Measurements from ENCODE around the gene RAB1A.

DNA sequence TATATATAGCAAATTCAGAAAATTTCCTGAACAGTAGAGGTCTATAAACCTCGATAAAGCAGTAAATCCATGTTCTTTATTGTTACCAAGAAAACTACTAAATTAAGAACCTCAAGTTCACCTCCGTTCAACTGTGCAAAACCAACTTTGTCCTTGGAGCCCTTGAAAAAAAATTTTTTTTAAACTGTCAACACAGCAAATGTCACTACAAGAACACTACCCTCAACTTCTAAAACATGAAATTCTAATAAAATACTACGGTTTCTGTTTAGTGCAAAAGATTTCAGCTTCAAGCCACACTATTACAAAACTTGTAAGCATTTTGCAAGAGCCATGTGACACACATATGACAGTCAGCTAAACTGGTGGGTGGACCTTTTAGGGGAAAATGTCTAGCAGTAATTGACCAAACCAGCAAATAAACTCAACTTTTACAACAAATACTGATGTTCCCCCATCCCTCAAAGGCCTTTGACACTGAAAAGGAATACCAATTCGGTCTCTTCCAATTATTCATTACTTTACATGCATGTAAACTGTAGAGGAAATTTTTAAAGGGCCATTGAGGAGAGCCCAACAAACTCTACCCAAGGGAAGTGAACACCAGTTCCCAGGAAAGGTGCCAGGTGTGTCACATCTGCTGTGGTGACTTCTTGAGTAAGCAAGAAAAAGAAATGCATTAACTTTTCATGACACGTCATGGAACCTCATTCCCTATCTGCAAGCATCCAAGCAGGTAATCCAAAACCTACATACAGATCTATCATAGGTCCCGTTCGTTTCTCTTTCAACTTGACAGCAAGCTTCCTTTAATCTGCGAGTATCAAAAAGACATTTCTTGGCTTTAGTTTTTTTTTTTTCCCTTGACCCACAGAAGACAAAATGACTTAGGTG is 1.4 kb downstream of the RAB1A start:
- TF ChIP-seq, protein P1, sequence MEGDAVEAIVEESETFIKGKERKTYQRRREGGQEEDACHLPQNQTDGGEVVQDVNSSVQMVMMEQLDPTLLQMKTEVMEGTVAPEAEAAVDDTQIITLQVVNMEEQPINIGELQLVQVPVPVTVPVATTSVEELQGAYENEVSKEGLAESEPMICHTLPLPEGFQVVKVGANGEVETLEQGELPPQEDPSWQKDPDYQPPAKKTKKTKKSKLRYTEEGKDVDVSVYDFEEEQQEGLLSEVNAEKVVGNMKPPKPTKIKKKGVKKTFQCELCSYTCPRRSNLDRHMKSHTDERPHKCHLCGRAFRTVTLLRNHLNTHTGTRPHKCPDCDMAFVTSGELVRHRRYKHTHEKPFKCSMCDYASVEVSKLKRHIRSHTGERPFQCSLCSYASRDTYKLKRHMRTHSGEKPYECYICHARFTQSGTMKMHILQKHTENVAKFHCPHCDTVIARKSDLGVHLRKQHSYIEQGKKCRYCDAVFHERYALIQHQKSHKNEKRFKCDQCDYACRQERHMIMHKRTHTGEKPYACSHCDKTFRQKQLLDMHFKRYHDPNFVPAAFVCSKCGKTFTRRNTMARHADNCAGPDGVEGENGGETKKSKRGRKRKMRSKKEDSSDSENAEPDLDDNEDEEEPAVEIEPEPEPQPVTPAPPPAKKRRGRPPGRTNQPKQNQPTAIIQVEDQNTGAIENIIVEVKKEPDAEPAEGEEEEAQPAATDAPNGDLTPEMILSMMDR (conservative IDR thresholded peaks at IDR 0.05; ENCODE audit: low read depth in 2 of 2) = no peak
- TF ChIP-seq EZH2 (IDR thresholded peaks at IDR 0.05; ENCODE audit: low read depth, unreplicated experiment) (no peak), EZH2phosphoT487 (IDR thresholded peaks at IDR 0.05; ENCODE audit: unreplicated experiment) (no peak), POLR2AphosphoS5 (IDR thresholded peaks at IDR 0.05; ENCODE audit: low read depth) (no peak), JUNB (IDR thresholded peaks at IDR 0.05; ENCODE audit: unreplicated experiment) (no peak), CREB1 (CRISPR knock-in tag; IDR thresholded peaks at IDR 0.05; ENCODE audit: low read depth) (no peak), STAT1 (IDR thresholded peaks at IDR 0.05; ENCODE audit: unreplicated experiment) (no peak)
- TF ChIP-seq, protein P2, sequence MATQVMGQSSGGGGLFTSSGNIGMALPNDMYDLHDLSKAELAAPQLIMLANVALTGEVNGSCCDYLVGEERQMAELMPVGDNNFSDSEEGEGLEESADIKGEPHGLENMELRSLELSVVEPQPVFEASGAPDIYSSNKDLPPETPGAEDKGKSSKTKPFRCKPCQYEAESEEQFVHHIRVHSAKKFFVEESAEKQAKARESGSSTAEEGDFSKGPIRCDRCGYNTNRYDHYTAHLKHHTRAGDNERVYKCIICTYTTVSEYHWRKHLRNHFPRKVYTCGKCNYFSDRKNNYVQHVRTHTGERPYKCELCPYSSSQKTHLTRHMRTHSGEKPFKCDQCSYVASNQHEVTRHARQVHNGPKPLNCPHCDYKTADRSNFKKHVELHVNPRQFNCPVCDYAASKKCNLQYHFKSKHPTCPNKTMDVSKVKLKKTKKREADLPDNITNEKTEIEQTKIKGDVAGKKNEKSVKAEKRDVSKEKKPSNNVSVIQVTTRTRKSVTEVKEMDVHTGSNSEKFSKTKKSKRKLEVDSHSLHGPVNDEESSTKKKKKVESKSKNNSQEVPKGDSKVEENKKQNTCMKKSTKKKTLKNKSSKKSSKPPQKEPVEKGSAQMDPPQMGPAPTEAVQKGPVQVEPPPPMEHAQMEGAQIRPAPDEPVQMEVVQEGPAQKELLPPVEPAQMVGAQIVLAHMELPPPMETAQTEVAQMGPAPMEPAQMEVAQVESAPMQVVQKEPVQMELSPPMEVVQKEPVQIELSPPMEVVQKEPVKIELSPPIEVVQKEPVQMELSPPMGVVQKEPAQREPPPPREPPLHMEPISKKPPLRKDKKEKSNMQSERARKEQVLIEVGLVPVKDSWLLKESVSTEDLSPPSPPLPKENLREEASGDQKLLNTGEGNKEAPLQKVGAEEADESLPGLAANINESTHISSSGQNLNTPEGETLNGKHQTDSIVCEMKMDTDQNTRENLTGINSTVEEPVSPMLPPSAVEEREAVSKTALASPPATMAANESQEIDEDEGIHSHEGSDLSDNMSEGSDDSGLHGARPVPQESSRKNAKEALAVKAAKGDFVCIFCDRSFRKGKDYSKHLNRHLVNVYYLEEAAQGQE (IDR thresholded peaks at IDR 0.05; ENCODE audit: unreplicated experiment) = no peak
- TF ChIP-seq, protein P3, sequence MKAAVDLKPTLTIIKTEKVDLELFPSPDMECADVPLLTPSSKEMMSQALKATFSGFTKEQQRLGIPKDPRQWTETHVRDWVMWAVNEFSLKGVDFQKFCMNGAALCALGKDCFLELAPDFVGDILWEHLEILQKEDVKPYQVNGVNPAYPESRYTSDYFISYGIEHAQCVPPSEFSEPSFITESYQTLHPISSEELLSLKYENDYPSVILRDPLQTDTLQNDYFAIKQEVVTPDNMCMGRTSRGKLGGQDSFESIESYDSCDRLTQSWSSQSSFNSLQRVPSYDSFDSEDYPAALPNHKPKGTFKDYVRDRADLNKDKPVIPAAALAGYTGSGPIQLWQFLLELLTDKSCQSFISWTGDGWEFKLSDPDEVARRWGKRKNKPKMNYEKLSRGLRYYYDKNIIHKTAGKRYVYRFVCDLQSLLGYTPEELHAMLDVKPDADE (IDR thresholded peaks at IDR 0.05) = no peak

All from GM23338 (cell line).